Measurements from ENCODE around the gene RNF11. TPM values are rescaled to one million over a fixed set of nuclear protein-coding genes. Genes with fewer than 3 reads are reported as not detected.

RNF11 gene
- total RNA-seq, 2 experiments from 2014 or later = 36.2 to 37.5 TPM

GRCh38 chr1:51253691-51254090, 17.6 kb downstream of the RNF11 start:
- Mint-ChIP-seq H3K36me3 (peaks cover 7% of the 10 kb centered on the region), H3K9me3 (no peaks in the 10 kb centered on the region), H3K4me1 (peaks cover 7% of the 10 kb centered on the region), H3K27ac (no peak overlapping the region), H3K27me3 (no peaks in the 10 kb centered on the region), H3K4me3 (no peak overlapping the region)
- ATAC-seq (ENCODE audit: low read depth) (no peak), DNase-seq (no peak)
- POLR2A ChIA-PET = no interaction called here

GRCh38 chr1:51255331-51255730, 19.3 kb downstream of the RNF11 start:
- H3K36me3 Mint-ChIP-seq = peaks cover 7% of the 10 kb centered on the region

DNA sequence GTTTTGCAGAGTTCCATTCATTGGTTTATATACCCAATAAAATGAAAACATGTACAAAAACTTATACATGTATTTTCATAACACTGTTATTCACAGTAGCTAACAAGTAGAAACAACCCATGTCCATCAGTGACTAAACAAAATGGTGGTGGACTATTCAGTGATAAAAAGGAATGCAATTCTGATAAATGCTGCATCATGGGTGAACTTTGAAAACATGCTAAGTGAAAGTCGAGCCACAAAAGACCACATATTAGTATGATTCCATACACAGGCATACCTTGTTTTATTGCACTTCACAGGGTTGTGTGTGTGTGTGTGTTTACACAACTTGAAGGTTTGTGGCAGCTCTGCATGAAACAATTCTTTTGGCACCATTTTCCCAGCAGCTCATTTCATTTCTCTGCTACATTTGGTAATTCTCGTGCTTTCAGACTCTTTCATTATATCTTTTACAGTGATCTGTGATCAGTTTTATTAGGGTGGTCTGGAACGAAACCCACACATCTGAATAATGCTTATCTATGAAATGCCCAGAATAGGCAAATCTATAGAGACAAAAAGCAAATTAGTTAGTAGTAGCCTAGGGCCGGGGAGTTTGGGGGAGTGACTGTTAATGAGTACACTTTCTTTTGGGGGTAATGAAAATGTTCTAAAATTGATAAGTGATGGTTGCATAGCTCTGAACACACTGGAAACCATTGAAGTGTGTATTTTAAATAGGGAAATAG, 27.2 kb downstream of the RNF11 start:
- Mint-ChIP-seq H3K36me3 (peaks cover 4% of the 10 kb centered on the region), H3K27me3 (no peaks in the 10 kb centered on the region), H3K9me3 (no peaks in the 10 kb centered on the region), H3K4me3 (no peak overlapping the region), H3K4me1 (peaks cover 38% of the 10 kb centered on the region), H3K27ac (no peak overlapping the region)
- POLR2A ChIA-PET = interaction anchor here (0.6 kb wide), 1 partner anchor 322 kb away, joined by 3 read pairs; no protein-coding TSS in a partner anchor
- ATAC-seq (ENCODE audit: low read depth) = no peak
- no peak for DNase-seq

More at GRCh38 chr1:51255331-51255730, 19.3 kb downstream of the RNF11 start:
- Mint-ChIP-seq H3K27me3 (no peaks in the 10 kb centered on the region), H3K4me3 (no peak overlapping the region), H3K4me1 (peaks cover 11% of the 10 kb centered on the region), H3K9me3 (no peaks in the 10 kb centered on the region), H3K27ac (no peak overlapping the region)
- POLR2A ChIA-PET = no interaction called here
- ATAC-seq (ENCODE audit: low read depth) (no peak), DNase-seq (no peak)

DNA sequence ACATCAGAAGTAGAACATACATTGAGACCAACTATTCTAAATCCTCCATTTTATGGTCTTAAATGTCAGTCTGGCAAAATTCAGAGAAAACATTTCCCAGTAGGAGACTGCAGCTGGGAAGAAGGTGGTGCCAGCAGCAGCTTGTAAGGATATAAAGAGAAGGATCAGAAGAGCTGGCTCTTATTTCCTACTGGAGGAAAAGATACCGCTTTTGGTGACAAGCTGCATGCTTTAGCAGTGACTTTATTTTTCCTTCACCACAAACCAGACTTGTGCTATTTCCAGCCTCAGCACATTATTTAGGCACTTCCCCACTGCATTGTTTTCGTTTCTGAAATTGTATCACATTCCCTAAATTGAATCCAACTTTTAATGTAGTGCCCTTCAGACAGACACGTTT, 28.4 kb downstream of the RNF11 start:
- ATAC-seq (ENCODE audit: low read depth) = no peak
- H3K9me3 Mint-ChIP-seq = no peaks in the 10 kb centered on the region
- H3K27me3 Mint-ChIP-seq = no peaks in the 10 kb centered on the region
- H3K4me1 Mint-ChIP-seq = peaks cover 42% of the 10 kb centered on the region
- H3K4me3 Mint-ChIP-seq = no peak overlapping the region
- peaks cover 4% of the 10 kb centered on the region for H3K36me3 Mint-ChIP-seq
- POLR2A ChIA-PET = interaction anchor here (0.6 kb wide), 1 partner anchor 323 kb away, joined by 3 read pairs; no protein-coding TSS in a partner anchor
- no peak for DNase-seq
- H3K27ac Mint-ChIP-seq = no peak overlapping the region

- Mint-ChIP-seq H3K4me3 (no peak overlapping the region), H3K9me3 (no peaks in the 10 kb centered on the region), H3K4me1 (peaks cover 38% of the 10 kb centered on the region), H3K27ac (no peak overlapping the region), H3K36me3 (peaks cover 11% of the 10 kb centered on the region), H3K27me3 (no peaks in the 10 kb centered on the region)
- ATAC-seq (ENCODE audit: low read depth) (no peak), DNase-seq (no peak)
- POLR2A ChIA-PET = no interaction called here
Measured at GRCh38 chr1:51265618-51266017, 29.5 kb downstream of the RNF11 start.

GRCh38 chr1:51266181-51266580, 30.1 kb downstream of the RNF11 start:
- Mint-ChIP-seq H3K27me3 (no peaks in the 10 kb centered on the region), H3K4me1 (peaks cover 37% of the 10 kb centered on the region), H3K36me3 (peaks cover 16% of the 10 kb centered on the region), H3K9me3 (no peaks in the 10 kb centered on the region), H3K4me3 (no peak overlapping the region), H3K27ac (peak overlapping the region; percentile 2)
- DNase-seq (no peak), ATAC-seq (ENCODE audit: low read depth) (no peak)
- POLR2A ChIA-PET = no interaction called here

- Mint-ChIP-seq H3K4me1 (peaks cover 34% of the 10 kb centered on the region), H3K9me3 (no peaks in the 10 kb centered on the region), H3K36me3 (peaks cover 22% of the 10 kb centered on the region), H3K4me3 (no peak overlapping the region), H3K27me3 (no peaks in the 10 kb centered on the region), H3K27ac (no peak overlapping the region)
- no peak for DNase-seq
- POLR2A ChIA-PET = interaction anchor here (1.1 kb wide), 1 partner anchor 30 kb away, joined by 4 read pairs; the partner anchor contains the start of gene RNF11
- no peak for ATAC-seq (ENCODE audit: low read depth)
Measured at GRCh38 chr1:51266791-51267190, 30.7 kb downstream of the RNF11 start.

- no peak for ATAC-seq (ENCODE audit: low read depth)
- POLR2A ChIA-PET = no interaction called here
- Mint-ChIP-seq H3K27me3 (no peaks in the 10 kb centered on the region), H3K4me3 (peak overlapping the region; percentile 11), H3K36me3 (peaks cover 22% of the 10 kb centered on the region), H3K4me1 (peaks cover 33% of the 10 kb centered on the region), H3K27ac (peak overlapping the region; percentile 62), H3K9me3 (no peaks in the 10 kb centered on the region)
- no peak for DNase-seq
Measured at GRCh38 chr1:51268634-51269033, 32.6 kb downstream of the RNF11 start.

DNA sequence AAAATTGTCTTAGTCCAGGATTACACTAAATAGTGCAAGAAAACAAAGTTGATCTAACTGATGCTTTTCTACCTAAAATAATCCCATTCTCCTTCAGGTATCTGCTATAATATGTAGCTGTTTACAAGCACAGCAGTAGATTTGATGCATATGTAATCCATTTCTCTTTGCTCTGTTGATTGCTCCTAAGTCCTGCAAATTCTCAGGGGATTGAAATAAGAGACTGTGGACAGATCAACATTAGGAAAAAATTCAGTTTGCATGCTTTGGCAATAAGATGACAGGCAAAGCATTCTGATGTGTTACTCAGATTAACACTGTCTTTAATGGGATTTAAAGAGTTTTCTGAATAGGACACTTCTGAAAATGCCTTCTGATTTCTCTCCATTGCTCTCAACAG, 34.7 kb downstream of the RNF11 start:
- Mint-ChIP-seq H3K9me3 (no peaks in the 10 kb centered on the region), H3K27ac (no peak overlapping the region), H3K27me3 (no peaks in the 10 kb centered on the region), H3K36me3 (peaks cover 24% of the 10 kb centered on the region), H3K4me1 (peaks cover 29% of the 10 kb centered on the region), H3K4me3 (no peak overlapping the region)
- no peak for DNase-seq
- no peak for ATAC-seq (ENCODE audit: low read depth)
- POLR2A ChIA-PET = no interaction called here

DNA sequence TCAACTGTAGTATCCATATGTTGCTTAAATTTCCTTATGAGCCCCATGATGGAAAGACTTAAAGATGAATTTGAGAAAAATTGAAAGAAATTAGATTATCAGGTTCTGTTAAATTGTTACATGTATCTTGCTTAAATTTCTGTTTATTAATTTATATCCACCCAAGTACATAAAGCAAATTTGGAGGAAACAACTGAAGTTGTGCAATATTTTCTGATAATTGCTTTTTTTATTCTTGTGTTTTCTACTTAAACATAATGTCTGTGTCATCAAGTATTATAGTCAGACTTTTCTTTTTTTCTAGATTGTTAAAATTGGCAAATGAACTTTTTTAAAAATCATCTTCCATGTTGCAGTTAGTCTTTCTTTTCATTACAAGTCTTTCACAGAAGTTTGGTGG, 36.8 kb downstream of the RNF11 start:
- Mint-ChIP-seq H3K27me3 (no peaks in the 10 kb centered on the region), H3K27ac (no peak overlapping the region), H3K4me1 (peaks cover 15% of the 10 kb centered on the region), H3K9me3 (no peaks in the 10 kb centered on the region), H3K36me3 (peaks cover 24% of the 10 kb centered on the region), H3K4me3 (no peak overlapping the region)
- POLR2A ChIA-PET = no interaction called here
- ATAC-seq (ENCODE audit: low read depth) = no peak
- DNase-seq = no peak

GRCh38 chr1:51274676-51275075, 38.6 kb downstream of the RNF11 start:
- H3K27me3 Mint-ChIP-seq = no peaks in the 10 kb centered on the region
- POLR2A ChIA-PET = no interaction called here
- H3K27ac Mint-ChIP-seq = no peak overlapping the region
- ATAC-seq (ENCODE audit: low read depth) (no peak), DNase-seq (no peak)
- no peak overlapping the region for H3K4me3 Mint-ChIP-seq
- peaks cover 6% of the 10 kb centered on the region for H3K4me1 Mint-ChIP-seq
- peaks cover 21% of the 10 kb centered on the region for H3K36me3 Mint-ChIP-seq
- no peaks in the 10 kb centered on the region for H3K9me3 Mint-ChIP-seq

DNA sequence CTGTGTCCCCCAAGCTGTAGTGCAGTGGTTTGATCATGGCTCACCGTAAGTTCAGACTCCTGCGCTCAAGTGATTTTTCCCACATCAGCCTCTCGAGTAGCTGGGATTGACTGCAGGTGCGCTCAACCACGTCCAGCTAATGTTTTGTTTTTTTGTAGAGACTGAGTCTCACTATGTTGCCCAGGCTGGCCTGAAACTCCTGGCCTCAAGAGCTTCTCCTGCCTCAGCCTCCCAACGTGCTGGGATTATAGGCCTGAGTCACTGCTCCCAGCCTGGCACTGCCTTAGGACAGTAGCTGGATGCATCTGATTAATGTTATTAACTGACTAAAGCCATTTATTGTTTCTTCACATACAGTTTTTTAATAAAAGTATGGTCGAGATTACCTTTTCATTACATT, 40.2 kb downstream of the RNF11 start:
- ATAC-seq (ENCODE audit: low read depth) (no peak), DNase-seq (no peak)
- H3K27ac Mint-ChIP-seq = no peak overlapping the region
- no peaks in the 10 kb centered on the region for H3K9me3 Mint-ChIP-seq
- peaks cover 3% of the 10 kb centered on the region for H3K4me1 Mint-ChIP-seq
- peaks cover 9% of the 10 kb centered on the region for H3K36me3 Mint-ChIP-seq
- no peak overlapping the region for H3K4me3 Mint-ChIP-seq
- no peaks in the 10 kb centered on the region for H3K27me3 Mint-ChIP-seq
- POLR2A ChIA-PET = no interaction called here

GRCh38 chr1:51280321-51280978, 44.4 kb downstream of the RNF11 start:
- POLR2A ChIA-PET = no interaction called here
- no peak overlapping the region for H3K27ac Mint-ChIP-seq
- H3K4me1 Mint-ChIP-seq = peaks cover 13% of the 10 kb centered on the region
- no peaks in the 10 kb centered on the region for H3K36me3 Mint-ChIP-seq
- H3K27me3 Mint-ChIP-seq = no peaks in the 10 kb centered on the region
- DNase-seq (no peak), ATAC-seq (ENCODE audit: low read depth) (no peak)
- H3K9me3 Mint-ChIP-seq = peaks cover 2% of the 10 kb centered on the region
- H3K4me3 Mint-ChIP-seq = no peak overlapping the region

DNA sequence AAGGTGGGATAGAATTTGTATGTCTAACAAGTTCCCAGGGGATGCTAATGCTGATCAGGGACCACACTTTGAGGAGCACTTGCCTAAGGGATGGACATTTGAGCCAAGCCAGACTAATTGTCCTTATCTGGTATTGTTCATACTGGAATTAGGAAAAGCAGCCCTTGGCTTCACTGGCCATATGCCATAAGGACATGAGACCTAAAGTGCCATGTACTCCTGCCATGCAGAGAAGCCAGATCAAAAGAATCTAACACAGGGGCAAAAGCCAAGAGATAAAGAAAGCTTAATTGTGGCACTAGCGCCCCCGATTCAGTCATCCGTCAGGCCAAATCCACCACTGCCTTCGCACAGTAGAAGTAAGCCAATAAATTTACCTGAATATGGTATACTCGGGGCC, 45.7 kb downstream of the RNF11 start:
- H3K9me3 Mint-ChIP-seq = peaks cover 2% of the 10 kb centered on the region
- no peaks in the 10 kb centered on the region for H3K27me3 Mint-ChIP-seq
- DNase-seq = no peak
- POLR2A ChIA-PET = no interaction called here
- peaks cover 13% of the 10 kb centered on the region for H3K4me1 Mint-ChIP-seq
- no peaks in the 10 kb centered on the region for H3K36me3 Mint-ChIP-seq
- ATAC-seq (ENCODE audit: low read depth) = no peak
- no peak overlapping the region for H3K27ac Mint-ChIP-seq
- H3K4me3 Mint-ChIP-seq = no peak overlapping the region

Data from activated naive CD8-positive, alpha-beta T cell treated with anti-CD3 and anti-CD28 coated beads, Interleukin-2, amount 10 ng/mL, durations not matched to agents 7 days and 5 days (primary cell).